Esophagus squamous epithelium (tissue), 4 donors: ENCODE results near the gene STK32C.

ENCODE experiments used
- POLR2A ChIP-seq, 4 donors: fragments of 450-650 bp; IDR thresholded peaks; one replicate each; pipeline ENCODE4 v1.6.1; 2017; ENCODE audit warnings: antibody characterized with exemption in 4 of 4, mild to moderate bottlenecking in 4 of 4, moderate library complexity in 3 of 4
- TF ChIP-seq, protein P1 (sequence below), 6 experiments: fragments of 450-650 bp in 4 of 6; fragments of 200-600 bp in 2 of 6; sonication (generic) in 2 of 6; IDR thresholded peaks; one replicate each; pipeline ENCODE4 v1.5.1; 2016 to 2019; ENCODE audit warnings: antibody characterized with exemption in 6 of 6, mild to moderate bottlenecking in 4 of 6, moderate library complexity in 4 of 6

DNA sequence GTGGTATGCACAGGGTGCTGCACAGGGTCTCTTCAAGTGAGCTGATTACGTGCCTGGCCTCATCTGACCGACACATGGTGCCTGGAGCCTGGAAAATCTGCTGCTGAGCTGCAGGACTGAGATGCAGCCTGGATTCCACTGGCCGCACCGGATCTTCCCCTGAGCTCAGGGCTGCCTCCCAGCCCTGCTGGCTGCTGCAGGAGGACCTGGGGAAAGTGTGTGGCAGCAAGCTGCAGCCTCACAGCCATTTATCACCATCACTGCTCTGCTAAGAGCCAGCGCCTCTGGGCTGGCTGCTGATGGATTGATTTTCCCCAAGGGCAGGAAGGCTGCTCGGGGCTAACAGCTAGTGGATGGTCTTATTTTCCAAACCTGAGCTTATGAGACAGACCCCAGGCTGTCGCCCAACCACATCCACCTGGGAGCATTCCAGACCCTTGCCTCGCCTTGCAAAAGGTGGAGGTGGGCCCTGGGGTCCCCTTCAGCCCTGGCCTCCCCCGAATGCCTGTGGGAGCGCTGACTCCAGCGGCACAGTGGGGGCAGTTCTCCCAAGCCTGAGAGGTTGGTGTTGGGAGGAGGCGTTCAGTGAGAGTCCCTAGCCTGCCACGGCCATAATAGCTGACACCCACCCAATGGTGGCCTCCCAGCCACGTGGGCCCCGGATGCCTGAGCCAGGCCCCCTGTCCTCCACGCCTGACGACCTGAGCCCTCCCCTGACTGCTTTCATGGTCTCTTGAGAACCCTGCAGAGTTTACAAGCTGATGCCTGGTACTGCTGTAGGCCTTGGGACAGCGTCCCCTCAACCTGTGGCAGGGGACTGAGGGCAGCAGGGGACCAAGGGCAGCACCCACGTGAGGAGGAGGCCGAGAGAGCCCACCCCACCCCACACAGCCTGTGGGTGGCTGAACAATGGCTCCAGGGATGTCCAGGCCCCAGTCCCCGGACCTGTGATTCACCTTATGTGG lies 38.2 kb downstream of the STK32C start:
- TF ChIP-seq, protein P1, sequence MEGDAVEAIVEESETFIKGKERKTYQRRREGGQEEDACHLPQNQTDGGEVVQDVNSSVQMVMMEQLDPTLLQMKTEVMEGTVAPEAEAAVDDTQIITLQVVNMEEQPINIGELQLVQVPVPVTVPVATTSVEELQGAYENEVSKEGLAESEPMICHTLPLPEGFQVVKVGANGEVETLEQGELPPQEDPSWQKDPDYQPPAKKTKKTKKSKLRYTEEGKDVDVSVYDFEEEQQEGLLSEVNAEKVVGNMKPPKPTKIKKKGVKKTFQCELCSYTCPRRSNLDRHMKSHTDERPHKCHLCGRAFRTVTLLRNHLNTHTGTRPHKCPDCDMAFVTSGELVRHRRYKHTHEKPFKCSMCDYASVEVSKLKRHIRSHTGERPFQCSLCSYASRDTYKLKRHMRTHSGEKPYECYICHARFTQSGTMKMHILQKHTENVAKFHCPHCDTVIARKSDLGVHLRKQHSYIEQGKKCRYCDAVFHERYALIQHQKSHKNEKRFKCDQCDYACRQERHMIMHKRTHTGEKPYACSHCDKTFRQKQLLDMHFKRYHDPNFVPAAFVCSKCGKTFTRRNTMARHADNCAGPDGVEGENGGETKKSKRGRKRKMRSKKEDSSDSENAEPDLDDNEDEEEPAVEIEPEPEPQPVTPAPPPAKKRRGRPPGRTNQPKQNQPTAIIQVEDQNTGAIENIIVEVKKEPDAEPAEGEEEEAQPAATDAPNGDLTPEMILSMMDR (IDR thresholded peaks at IDR 0.05): no peak
- no peak for TF ChIP-seq POLR2A (IDR thresholded peaks at IDR 0.05)
